Measurements from ENCODE around the gene CTTN.

- TF ChIP-seq ZNF23 (CRISPR knock-in tag; IDR thresholded peaks at IDR 0.05): no peak
- no peak for TF ChIP-seq SMAD1 (IDR thresholded peaks at IDR 0.05; ENCODE audit: low read depth, low read length, partially characterized antibody)
- TF ChIP-seq EZH2 (IDR thresholded peaks at IDR 0.05; ENCODE audit: borderline replicate concordance, low read depth, low read length): no peak
- TF ChIP-seq IRF9 (tag; IDR thresholded peaks at IDR 0.05): no peak
- TF ChIP-seq, protein P1, sequence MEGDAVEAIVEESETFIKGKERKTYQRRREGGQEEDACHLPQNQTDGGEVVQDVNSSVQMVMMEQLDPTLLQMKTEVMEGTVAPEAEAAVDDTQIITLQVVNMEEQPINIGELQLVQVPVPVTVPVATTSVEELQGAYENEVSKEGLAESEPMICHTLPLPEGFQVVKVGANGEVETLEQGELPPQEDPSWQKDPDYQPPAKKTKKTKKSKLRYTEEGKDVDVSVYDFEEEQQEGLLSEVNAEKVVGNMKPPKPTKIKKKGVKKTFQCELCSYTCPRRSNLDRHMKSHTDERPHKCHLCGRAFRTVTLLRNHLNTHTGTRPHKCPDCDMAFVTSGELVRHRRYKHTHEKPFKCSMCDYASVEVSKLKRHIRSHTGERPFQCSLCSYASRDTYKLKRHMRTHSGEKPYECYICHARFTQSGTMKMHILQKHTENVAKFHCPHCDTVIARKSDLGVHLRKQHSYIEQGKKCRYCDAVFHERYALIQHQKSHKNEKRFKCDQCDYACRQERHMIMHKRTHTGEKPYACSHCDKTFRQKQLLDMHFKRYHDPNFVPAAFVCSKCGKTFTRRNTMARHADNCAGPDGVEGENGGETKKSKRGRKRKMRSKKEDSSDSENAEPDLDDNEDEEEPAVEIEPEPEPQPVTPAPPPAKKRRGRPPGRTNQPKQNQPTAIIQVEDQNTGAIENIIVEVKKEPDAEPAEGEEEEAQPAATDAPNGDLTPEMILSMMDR (IDR thresholded peaks at IDR 0.05 in 2 of 3, conservative IDR thresholded peaks at IDR 0.05 in 1 of 3; ENCODE audit: insufficient read depth in 2 of 3, low read depth in 1 of 3, low read length in 3 of 3): no peak
- no peak for TF ChIP-seq RCOR1 (IDR thresholded peaks at IDR 0.05; ENCODE audit: borderline replicate concordance in 1 of 2, low read depth in 2 of 2, low read length in 2 of 2)
- no peak for TF ChIP-seq FOXA1 (IDR thresholded peaks at IDR 0.05; ENCODE audit: borderline replicate concordance)
Measured at GRCh38 chr11:70433038-70433437, 34.7 kb downstream of the CTTN start.

Measured in K562 (cell line).